Raji (cell line): ENCODE data around the gene PLCB3.

Experiments
- POLR2A ChIP-seq: IDR thresholded peaks from 2 replicates; pipeline ENCODE4 v1.6.1; 2011; ENCODE audit warnings: low read depth, low read length, control low read depth; ENCODE audit not compliant: insufficient read depth

The PLCB3 gene

GRCh38 chr11:64218628-64219353, 32.5 kb upstream of the PLCB3 start:
- TF ChIP-seq POLR2A: no peak

DNA sequence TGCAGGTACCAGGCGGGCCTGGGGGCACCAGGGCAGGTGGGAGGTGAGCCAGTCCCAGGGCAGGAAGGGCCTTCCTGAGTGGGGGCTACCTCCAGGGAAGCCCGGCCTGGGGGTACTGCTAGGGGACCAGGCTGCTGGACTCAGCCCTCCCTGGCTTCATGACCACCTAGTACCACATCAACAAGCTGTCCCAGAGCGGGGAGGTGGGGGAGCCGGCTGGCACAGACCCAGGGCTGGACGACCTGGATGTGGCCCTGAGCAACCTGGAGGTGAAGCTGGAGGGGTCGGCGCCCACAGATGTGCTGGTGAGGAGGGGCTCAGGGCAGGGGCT, 32.0 kb upstream of the PLCB3 start:
- no peak for TF ChIP-seq POLR2A

DNA sequence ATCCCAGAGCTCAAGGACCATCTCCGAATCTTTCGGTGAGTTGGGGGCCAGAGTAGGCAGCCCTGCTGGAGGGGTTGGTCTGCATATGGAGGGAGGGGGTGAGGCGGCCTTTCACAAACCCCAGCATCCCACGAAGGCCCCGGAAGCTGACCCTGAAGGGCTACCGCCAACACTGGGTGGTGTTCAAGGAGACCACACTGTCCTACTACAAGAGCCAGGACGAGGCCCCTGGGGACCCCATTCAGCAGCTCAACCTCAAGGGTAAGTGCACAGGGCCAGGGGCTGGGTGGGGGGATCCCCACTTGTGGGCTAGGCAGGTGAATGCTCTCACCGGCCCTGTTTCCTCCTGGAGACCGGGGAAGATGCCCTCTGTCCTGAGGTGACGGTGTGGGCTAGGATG, 31.6 kb upstream of the PLCB3 start:
- TF ChIP-seq POLR2A: no peak

DNA sequence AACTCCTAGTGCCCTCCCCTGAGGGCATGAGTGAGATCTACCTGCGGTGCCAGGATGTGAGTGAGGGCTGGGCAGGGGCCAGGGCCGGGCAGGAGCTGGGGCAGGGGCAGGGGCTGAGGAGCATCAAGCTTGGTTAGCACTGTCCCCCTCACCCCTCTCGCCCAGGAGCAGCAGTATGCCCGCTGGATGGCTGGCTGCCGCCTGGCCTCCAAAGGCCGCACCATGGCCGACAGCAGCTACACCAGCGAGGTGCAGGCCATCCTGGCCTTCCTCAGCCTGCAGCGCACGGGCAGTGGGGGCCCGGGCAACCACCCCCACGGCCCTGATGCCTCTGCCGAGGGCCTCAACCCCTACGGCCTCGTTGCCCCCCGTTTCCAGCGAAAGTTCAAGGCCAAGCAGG, 31.1 kb upstream of the PLCB3 start:
- TF ChIP-seq POLR2A: no peak

GRCh38 chr11:64220798-64221197, 30.5 kb upstream of the PLCB3 start:
- no peak for TF ChIP-seq POLR2A

GRCh38 chr11:64222651-64223000, 28.7 kb upstream of the PLCB3 start:
- no peak for TF ChIP-seq POLR2A

GRCh38 chr11:64223001-64223651, 28.2 kb upstream of the PLCB3 start:
- 0 out of 2 replicates have a peak, but pooled peaks have one; percentile 24 for TF ChIP-seq POLR2A

GRCh38 chr11:64224151-64224890, 27.0 kb upstream of the PLCB3 start:
- TF ChIP-seq POLR2A: 0 out of 2 replicates have a peak, but pooled peaks have one; percentile 30

DNA sequence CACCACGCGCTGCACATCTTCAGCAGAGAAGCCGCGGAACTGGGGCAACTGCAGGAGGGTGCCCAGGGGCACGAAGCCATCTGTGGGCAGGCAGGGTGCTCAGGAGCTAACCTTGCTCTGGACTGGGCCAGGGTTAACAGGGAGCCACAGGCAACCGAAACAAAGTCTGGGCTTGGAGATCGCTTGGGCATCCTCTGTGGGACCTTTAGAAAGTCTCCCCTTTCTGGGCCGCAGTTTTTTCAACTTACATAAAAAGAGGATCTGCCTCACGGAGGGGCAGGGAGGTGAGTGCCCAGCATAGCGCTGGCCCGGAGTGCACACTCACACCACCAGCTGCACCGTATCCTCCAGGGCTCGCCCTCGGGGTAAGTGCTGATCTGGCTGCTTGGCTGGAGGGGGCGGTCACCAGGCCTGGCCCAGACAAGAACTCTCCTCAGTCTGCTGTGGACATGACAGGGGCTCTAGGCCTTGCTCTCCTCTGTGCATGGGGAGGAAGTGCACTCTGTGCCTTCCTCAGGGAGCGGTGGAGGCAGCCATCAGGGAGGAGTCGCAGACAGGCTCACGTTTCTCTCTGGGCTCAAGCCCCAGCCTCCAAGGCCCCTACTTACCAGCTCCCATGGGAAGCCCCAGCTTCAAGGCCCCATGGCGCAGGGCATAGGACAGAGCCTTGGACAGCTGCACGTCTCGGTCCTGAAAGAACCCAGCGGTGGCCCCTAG, 26.3 kb upstream of the PLCB3 start:
- TF ChIP-seq POLR2A: no peak

DNA sequence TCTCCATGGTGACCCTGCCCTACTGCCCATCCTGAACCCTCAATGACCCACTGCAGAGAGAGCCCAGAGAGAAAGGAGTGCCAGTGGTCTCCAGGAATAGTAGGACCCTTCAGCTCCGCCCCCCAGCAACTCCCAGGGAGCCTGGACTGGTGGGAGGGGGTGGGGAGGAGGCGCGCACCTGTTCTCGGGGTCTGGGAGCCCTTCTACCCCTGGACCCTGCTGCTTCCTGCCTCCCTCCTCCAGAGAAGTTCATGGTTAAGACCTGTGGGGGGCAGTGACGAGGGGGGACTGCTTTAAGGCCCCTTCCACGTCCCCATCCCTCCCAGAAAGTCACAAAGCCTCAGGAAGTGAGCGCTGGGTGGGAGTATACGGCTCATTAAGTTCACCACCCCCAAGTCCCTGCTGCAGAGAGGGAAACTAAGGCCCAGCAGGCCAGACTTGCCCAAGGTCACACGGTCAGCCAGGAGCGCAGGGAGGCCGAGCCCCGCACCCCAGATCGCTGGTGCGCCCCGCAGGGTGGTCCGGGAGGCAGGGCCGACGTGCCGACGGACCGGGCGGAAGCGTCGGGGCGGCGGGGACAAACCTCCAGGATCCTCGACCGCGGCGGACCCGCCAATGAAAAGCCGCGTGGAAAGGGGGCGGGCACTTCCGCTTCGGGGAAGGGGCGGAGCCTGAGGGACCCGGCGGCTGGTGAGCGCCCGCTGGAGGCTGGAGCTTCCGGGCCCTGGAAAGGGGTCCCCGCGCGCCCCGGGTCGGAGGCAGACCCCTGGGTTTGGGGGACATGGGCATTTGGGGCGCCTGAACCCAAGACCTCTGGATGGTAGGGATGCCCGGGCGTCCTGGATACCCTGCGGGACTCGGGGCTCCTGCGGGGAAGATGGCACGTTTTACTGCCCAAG, 25.5 kb upstream of the PLCB3 start, which contains the start of the genes NUDT22 and TRPT1:
TSS of gene NUDT22 (plus strand) at position 667 of the 899 bp plus-strand sequence. CDS start 379 bp downstream, outside the sequence.
TSS of gene TRPT1 (minus strand) at position 579 of the 899 bp plus-strand sequence. CDS start at position 253, 326 bp downstream.
- TF ChIP-seq POLR2A: peak; percentile 76

DNA sequence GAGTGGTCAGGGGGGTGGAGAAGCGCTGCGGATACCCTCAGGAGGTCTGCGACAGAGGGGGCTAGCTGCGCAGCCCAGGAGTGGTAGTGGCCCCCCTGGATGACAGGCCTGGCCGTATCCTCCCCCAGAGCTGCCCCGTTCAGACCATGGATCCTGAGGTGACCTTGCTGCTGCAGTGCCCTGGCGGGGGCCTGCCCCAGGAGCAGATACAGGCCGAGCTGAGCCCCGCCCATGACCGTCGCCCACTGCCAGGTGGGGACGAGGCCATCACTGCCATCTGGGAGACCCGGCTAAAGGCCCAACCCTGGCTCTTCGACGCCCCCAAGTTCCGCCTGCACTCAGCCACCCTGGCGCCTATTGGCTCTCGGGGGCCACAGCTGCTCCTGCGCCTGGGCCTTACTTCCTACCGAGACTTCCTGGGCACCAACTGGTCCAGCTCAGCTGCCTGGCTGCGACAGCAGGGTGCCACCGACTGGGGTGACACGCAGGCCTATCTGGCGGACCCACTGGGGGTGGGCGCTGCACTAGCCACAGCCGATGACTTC, 24.8 kb upstream of the PLCB3 start:
- TF ChIP-seq POLR2A: peak; percentile 67

GRCh38 chr11:64227405-64227956, 23.8 kb upstream of the PLCB3 start:
- TF ChIP-seq POLR2A: no peak

DNA sequence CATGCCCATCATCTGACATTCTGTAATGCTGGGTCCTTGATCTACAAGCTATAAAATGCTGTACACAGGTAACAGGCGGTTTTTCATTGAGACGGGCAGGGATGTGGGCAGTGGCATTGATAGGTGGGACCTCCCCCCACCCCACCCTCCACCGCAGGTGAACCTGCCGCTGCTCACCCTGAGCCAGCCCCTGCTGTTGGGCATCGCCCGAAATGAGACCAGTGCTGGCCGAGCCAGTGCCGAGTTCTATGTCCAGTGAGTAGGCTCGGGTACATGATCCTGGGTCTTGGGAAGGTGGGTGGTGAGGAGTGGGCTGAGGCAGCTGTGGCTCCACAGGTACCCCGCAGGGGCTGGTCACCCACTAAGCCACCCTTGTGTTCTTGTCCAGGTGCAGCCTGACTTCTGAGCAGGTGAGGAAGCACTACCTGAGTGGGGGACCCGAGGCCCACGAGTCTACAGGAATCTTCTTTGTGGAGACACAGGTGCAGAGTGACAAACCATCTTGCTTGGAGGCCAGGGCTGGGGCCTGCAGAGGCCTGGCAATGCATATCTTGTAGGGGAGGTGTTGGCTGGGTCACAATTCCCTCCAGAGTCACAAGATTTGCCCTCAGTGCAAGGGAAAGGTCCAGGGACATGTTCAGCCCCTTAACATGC, 22.1 kb upstream of the PLCB3 start:
- 0 out of 2 replicates have a peak, but pooled peaks have one; percentile 18 for TF ChIP-seq POLR2A
